ENCODE measurements around the gene FAF2.

DNA sequence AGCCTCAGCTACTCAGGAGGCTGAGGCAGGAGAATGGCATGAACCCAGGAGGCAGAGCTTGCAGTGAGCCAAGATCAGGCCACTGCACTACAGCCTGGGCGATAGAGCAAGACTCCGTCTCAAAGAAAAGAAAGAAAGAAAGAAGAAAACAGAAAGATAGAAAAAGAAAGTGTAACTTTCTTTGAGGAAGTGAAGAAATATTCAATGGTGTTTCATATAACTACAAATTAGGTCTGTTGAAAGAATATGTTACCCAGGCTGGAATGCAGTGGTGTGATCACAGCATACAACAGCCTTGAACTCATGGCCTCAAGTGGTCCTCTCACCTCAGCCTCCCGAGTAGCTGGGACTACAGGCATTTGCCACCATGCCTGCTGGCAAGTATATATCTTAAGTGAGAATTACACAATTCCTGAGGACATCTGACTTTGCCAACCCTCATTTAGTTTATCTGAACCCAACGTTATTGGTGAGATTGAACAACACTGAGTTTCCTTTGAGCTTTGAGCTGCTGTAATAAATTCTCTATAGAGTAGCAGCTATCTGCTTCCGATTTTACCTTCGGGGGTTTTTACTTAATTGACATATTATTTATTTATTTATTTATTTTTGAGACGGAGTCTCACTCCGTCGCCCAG, 2.0 kb upstream of the FAF2 start:
- TF ChIP-seq, protein P1, sequence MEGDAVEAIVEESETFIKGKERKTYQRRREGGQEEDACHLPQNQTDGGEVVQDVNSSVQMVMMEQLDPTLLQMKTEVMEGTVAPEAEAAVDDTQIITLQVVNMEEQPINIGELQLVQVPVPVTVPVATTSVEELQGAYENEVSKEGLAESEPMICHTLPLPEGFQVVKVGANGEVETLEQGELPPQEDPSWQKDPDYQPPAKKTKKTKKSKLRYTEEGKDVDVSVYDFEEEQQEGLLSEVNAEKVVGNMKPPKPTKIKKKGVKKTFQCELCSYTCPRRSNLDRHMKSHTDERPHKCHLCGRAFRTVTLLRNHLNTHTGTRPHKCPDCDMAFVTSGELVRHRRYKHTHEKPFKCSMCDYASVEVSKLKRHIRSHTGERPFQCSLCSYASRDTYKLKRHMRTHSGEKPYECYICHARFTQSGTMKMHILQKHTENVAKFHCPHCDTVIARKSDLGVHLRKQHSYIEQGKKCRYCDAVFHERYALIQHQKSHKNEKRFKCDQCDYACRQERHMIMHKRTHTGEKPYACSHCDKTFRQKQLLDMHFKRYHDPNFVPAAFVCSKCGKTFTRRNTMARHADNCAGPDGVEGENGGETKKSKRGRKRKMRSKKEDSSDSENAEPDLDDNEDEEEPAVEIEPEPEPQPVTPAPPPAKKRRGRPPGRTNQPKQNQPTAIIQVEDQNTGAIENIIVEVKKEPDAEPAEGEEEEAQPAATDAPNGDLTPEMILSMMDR (IDR thresholded peaks at IDR 0.05), result no peak
- no peak for TF ChIP-seq POLR2A (IDR thresholded peaks at IDR 0.05)

Measured in adrenal gland (tissue), 5 donors.